GM12878 (cell line): ENCODE measurements around the gene HPSE2. TPM values are rescaled to one million over a fixed set of nuclear protein-coding genes. Genes with fewer than 3 reads are reported as not detected.

Experiments
- ATAC-seq: fragments of 200-7000 bp; cut with Tn5 transposase; 3 replicates; pipeline ENCODE4 v1.9.1; 2020; ENCODE audit warnings: mild to moderate bottlenecking, moderate library complexity
- BruUV-seq: library from RNA; stranded (reverse); fragments of 400-500 nt; replicated peaks from 2 replicates; lab custom pipeline; 2021; lab: Mats Ljungman, UMichigan
- CTCF ChIA-PET: fragments of 300-600 bp; sonication (Branson Sonifier 250); formaldehyde crosslinking; extraction: SDS; loops from one replicate; lab custom pipeline; 2021; ENCODE audit warnings: inconsistent platforms; lab: Yijun Ruan, JAX
- POLR2A ChIA-PET: fragments of 350-600 bp; formaldehyde crosslinking; extraction: SDS; loops from one replicate; lab custom pipeline; 2021; ENCODE audit warnings: inconsistent platforms; lab: Charles Lee
- RAD21 ChIA-PET: fragments of 300-600 bp; sonication (Branson Sonifier 250); formaldehyde crosslinking; loops from one replicate; lab custom pipeline; 2023; ENCODE audit warnings: antibody characterized with exemption; ENCODE audit not compliant: unreplicated experiment; lab: Charles Lee
- SMC1A ChIA-PET: fragments of 300-600 bp; sonication (Branson Sonifier 250); formaldehyde crosslinking; loops from one replicate; lab custom pipeline; 2023; ENCODE audit not compliant: unreplicated experiment, uncharacterized antibody; lab: Charles Lee
- DNase-seq: peaks from one replicate; pipeline ENCODE4 v3.0.0-alpha.2; 2011; ENCODE audit warnings: low read depth, low spot score
- FAIRE-seq: peaks from 3 replicates; lab custom pipeline; 2011; peaks lifted over from hg19 to GRCh38; lab: Jason Lieb, UNC
- H2AFZ ChIP-seq: 2 replicates; pipeline ENCODE4 v1.6.0; 2011; ENCODE audit warnings: low read depth, low read length, control low read depth; ENCODE audit not compliant: control insufficient read depth
- H3K27ac ChIP-seq: 2 replicates; pipeline ENCODE4 v1.5.1; 2011; ENCODE audit warnings: control low read depth; ENCODE audit not compliant: control insufficient read depth, insufficient read depth
- H3K27me3 ChIP-seq, 2 experiments: replicated peaks in 1 of 2; 2 replicates each; pipeline versions ENCODE4 v1.6.0 to v1.6.1; 2011; ENCODE audit warnings: low read length in 1 of 2; ENCODE audit not compliant: control insufficient read depth in 2 of 2, insufficient read depth in 2 of 2
- H3K36me3 ChIP-seq, 2 experiments: 2 replicates each; pipeline ENCODE4 v1.5.1; 2011; ENCODE audit warnings: low read length in 1 of 2; ENCODE audit not compliant: control insufficient read depth in 2 of 2, insufficient read depth in 2 of 2
- H3K4me1 ChIP-seq: 2 replicates; pipeline ENCODE4 v1.6.1; 2011; ENCODE audit warnings: mild to moderate bottlenecking, low read length, moderate library complexity, mixed read lengths; ENCODE audit not compliant: control insufficient read depth, insufficient read depth
- H3K4me2 ChIP-seq: 2 replicates; pipeline ENCODE4 v1.6.0; 2011; ENCODE audit warnings: control low read depth; ENCODE audit not compliant: control insufficient read depth, insufficient read depth
- H3K4me3 ChIP-seq: fragments of 200-600 bp; sonication (generic); 2 replicates; pipeline ENCODE4 v1.5.1; 2016
- H3K79me2 ChIP-seq: 2 replicates; pipeline ENCODE4 v1.6.0; 2011; ENCODE audit warnings: low read length; ENCODE audit not compliant: control insufficient read depth, insufficient read depth
- H3K9ac ChIP-seq: 2 replicates; pipeline ENCODE4 v1.8.0; 2011; ENCODE audit warnings: low read length, control low read depth, mixed read lengths; ENCODE audit not compliant: control insufficient read depth, insufficient read depth
- H3K9me3 ChIP-seq: replicated peaks from 3 replicates; pipeline ENCODE4 v1.5.1; 2011; ENCODE audit warnings: mild to moderate bottlenecking, low read length; ENCODE audit not compliant: control insufficient read depth, insufficient read depth
- H4K20me1 ChIP-seq: 2 replicates; pipeline ENCODE4 v1.6.0; 2011; ENCODE audit not compliant: control insufficient read depth, insufficient read depth
- BMI1 ChIP-seq: fragments of 450-650 bp; IDR thresholded peaks from 2 replicates; pipeline ENCODE4 v1.6.1; 2016; ENCODE audit warnings: mild to moderate bottlenecking, moderate library complexity, borderline replicate concordance
- SREBF2 ChIP-seq: IDR thresholded peaks from 2 replicates; pipeline ENCODE4 v1.6.1; 2012; ENCODE audit warnings: mild to moderate bottlenecking, low read length
- WGBS: methylation state at CpG from one replicate; pipeline ENCODE4 v1.1.6; 2016; ENCODE audit warnings: low lambda C conversion rate; ENCODE audit not compliant: insufficient replicate concordance, insufficient coverage; ENCODE audit errors: missing lambda C conversion rate; 5-methylcytosine and 5-hydroxymethylcytosine counted together
- in situ Hi-C: fragments of 300-500 bp; cut with MboI; formaldehyde crosslinking; loops from 9 replicates; pipeline ENCODE4 v1.14.3; 2018; ENCODE audit warnings: mixed read lengths
- intact Hi-C: fragments of 100-400 bp; cut with micrococcal nuclease; formaldehyde crosslinking; loops from one replicate; pipeline ENCODE4 v1.14.2; 2022; ENCODE audit not compliant: unreplicated experiment
- polyA plus RNA-seq, 11 experiments: library from polyadenylated mRNA; depleted of rRNA in 4 of 11; unstranded in 6 of 11; stranded (reverse) in 5 of 11; fragments of >200 nt; fragmentation: Nextera tagmentation in 4 of 11; fragmentation: Illumina TruSeq in 1 of 11; extraction: Ambion mirVana in 4 of 11; extraction: Trizol in 1 of 11; gene quantifications; 1 replicate in 1 of 11; 2 replicates in 10 of 11; pipeline versions ENCODE4 v1.2.1 to v1.2.3, GENCODE V29; 2011 to 2016; ENCODE audit warnings: inconsistent platforms in 2 of 11, missing spikeins in 2 of 11, low read depth in 1 of 11
- total RNA-seq, 4 experiments: library from RNA; depleted of rRNA in 3 of 4; stranded (reverse); fragments of >200 nt in 3 of 4; fragmentation: Illumina TruSeq in 1 of 4; extraction: Trizol in 1 of 4; gene quantifications; 2 replicates each; pipeline versions ENCODE4 v1.2.1 to v1.2.3, GENCODE V29; 2013 to 2021
- TF ChIP-seq, protein P1 (sequence below): fragments of 450-650 bp; IDR thresholded peaks from 2 replicates; pipeline ENCODE4 v1.6.1; 2016; ENCODE audit warnings: mild to moderate bottlenecking
- TF ChIP-seq, protein P2 (sequence below): fragments of 150-350 bp; IDR thresholded peaks from 2 replicates; pipeline ENCODE4 v1.6.1; 2016; ENCODE audit warnings: low read depth, low read length

HPSE2 gene
- total and polyA plus RNA-seq, 10 of the 15 experiments (the other 5 are each of a cell fraction or from before 2014, with no cell fraction given) = 0.06 TPM; not detected in 9

DNA sequence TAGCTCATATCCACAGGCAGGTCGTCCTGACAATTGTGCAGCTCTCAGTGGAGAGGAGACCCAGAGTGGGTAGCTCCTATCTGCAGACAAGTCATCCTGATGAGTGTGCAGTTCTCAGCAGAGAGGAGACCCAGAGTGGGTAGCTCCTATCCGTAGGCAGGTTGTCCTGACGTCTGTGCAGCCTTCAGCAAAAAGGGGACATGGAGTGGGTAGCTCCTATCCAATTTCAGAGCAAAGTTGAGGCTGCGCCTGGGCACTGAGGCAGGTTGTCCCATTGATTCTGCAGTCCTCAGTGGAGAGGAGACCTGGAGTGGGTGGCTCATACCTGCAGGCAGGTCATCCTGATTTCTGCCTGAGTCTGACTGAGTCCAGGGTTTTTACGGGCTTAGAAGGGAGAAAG, 111.8 kb downstream of the HPSE2 start:
- ATAC-seq = no peak
- no peaks in the 10 kb centered on the region for H3K79me2 ChIP-seq
- H2AFZ ChIP-seq = no peak overlapping the region
- H3K9me3 ChIP-seq = no peaks in the 10 kb centered on the region; the same call in 2 of the 3 replicates
- SMC1A ChIA-PET = interaction anchor here (1.0 kb wide), 1 partner anchor 11 kb away, joined by 3 read pairs; no protein-coding TSS in a partner anchor
- 22% methylated on average over 5 of the region's 5 CpGs for WGBS
- CTCF ChIA-PET = interaction anchor here (1.0 to 1.1 kb wide), 2 partner anchors 12 to 55 kb away, joined by 3 read pairs; no protein-coding TSS in a partner anchor
- H3K4me3 ChIP-seq = no peak overlapping the region
- RAD21 ChIA-PET = no interaction called here
- H3K9ac ChIP-seq = no peak overlapping the region
- no peaks in the 10 kb centered on the region for H3K27me3 ChIP-seq
- TF ChIP-seq BMI1 (no peak), SREBF2 (no peak)
- TF ChIP-seq, protein P1, sequence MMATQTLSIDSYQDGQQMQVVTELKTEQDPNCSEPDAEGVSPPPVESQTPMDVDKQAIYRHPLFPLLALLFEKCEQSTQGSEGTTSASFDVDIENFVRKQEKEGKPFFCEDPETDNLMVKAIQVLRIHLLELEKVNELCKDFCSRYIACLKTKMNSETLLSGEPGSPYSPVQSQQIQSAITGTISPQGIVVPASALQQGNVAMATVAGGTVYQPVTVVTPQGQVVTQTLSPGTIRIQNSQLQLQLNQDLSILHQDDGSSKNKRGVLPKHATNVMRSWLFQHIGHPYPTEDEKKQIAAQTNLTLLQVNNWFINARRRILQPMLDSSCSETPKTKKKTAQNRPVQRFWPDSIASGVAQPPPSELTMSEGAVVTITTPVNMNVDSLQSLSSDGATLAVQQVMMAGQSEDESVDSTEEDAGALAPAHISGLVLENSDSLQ = no peak
- TF ChIP-seq, protein P2, sequence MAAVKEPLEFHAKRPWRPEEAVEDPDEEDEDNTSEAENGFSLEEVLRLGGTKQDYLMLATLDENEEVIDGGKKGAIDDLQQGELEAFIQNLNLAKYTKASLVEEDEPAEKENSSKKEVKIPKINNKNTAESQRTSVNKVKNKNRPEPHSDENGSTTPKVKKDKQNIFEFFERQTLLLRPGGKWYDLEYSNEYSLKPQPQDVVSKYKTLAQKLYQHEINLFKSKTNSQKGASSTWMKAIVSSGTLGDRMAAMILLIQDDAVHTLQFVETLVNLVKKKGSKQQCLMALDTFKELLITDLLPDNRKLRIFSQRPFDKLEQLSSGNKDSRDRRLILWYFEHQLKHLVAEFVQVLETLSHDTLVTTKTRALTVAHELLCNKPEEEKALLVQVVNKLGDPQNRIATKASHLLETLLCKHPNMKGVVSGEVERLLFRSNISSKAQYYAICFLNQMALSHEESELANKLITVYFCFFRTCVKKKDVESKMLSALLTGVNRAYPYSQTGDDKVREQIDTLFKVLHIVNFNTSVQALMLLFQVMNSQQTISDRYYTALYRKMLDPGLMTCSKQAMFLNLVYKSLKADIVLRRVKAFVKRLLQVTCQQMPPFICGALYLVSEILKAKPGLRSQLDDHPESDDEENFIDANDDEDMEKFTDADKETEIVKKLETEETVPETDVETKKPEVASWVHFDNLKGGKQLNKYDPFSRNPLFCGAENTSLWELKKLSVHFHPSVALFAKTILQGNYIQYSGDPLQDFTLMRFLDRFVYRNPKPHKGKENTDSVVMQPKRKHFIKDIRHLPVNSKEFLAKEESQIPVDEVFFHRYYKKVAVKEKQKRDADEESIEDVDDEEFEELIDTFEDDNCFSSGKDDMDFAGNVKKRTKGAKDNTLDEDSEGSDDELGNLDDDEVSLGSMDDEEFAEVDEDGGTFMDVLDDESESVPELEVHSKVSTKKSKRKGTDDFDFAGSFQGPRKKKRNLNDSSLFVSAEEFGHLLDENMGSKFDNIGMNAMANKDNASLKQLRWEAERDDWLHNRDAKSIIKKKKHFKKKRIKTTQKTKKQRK = no peak
- no peaks in the 10 kb centered on the region for H3K36me3 ChIP-seq
- POLR2A ChIA-PET = no interaction called here
- FAIRE-seq = no peak
- DNase-seq = no peak
- H4K20me1 ChIP-seq = no peaks in the 10 kb centered on the region
- H3K4me1 ChIP-seq = no peaks in the 10 kb centered on the region
- intact Hi-C loops = no loop called here
- no peak overlapping the region for H3K27ac ChIP-seq
- no TSS peak for BruUV-seq
- in situ Hi-C loops = no loop called here
- H3K4me2 ChIP-seq = no peak overlapping the region
